GM19395 (cell line): ENCODE results near the gene GPR3.

Experiments used
- ATAC-seq: cut with Tn5 transposase; IDR thresholded peaks from one replicate; pipeline ENCODE4 v1.9.1; 2021; ENCODE audit warnings: mild to moderate bottlenecking, moderate library complexity; ENCODE audit not compliant: unreplicated experiment

GPR3 gene

GRCh38 chr1:27392096-27392777 is at the start of gene GPR3:
Gene GPR3, plus strand, starts transcription at chr1:27392622. Its CDS starts 1,177 bp downstream, at chr1:27393799.
- ATAC-seq = peak; percentile 65

- no peak for ATAC-seq
Observed at GRCh38 chr1:27342778-27343638, 49.4 kb upstream of the GPR3 start.

- no peak for ATAC-seq
Observed at GRCh38 chr1:27343639-27344025, 48.8 kb upstream of the GPR3 start.

GRCh38 chr1:27345272-27345671 is 47.1 kb upstream of the GPR3 start:
- ATAC-seq = no peak

GRCh38 chr1:27346357-27346756 is 46.1 kb upstream of the GPR3 start:
- ATAC-seq = no peak

- ATAC-seq = no peak
Observed at GRCh38 chr1:27346991-27347624, 45.3 kb upstream of the GPR3 start.

GRCh38 chr1:27348861-27349783 is 43.3 kb upstream of the GPR3 start:
- ATAC-seq = no peak

- ATAC-seq = no peak
Observed at GRCh38 chr1:27349784-27350662, 42.4 kb upstream of the GPR3 start.

- ATAC-seq = no peak
Observed at GRCh38 chr1:27350663-27351540, 41.5 kb upstream of the GPR3 start.

GRCh38 chr1:27351541-27352107 is 40.8 kb upstream of the GPR3 start:
- no peak for ATAC-seq

GRCh38 chr1:27353166-27353565 is 39.3 kb upstream of the GPR3 start:
- ATAC-seq = no peak

- ATAC-seq = no peak
Observed at GRCh38 chr1:27353629-27354028, 38.8 kb upstream of the GPR3 start.

- ATAC-seq = no peak
Observed at GRCh38 chr1:27355683-27356082, 36.7 kb upstream of the GPR3 start.

- no peak for ATAC-seq
Observed at GRCh38 chr1:27356277-27356618, 36.2 kb upstream of the GPR3 start.

GRCh38 chr1:27356619-27357280 is 35.7 kb upstream of the GPR3 start:
- ATAC-seq = no peak

- ATAC-seq = no peak
Observed at GRCh38 chr1:27357281-27358037, 35.0 kb upstream of the GPR3 start.
